GM19324 (cell line): Measurements from ENCODE around the gene PTPRN.
A peak's percentile ranks its signal among the peaks of the same experiment; 100 is the strongest.

Experiments used
- ATAC-seq: cut with Tn5 transposase; IDR thresholded peaks from one replicate; pipeline ENCODE4 v1.9.1; 2021; ENCODE audit warnings: mild to moderate bottlenecking, moderate library complexity; ENCODE audit not compliant: unreplicated experiment, low FRiP score

PTPRN gene

GRCh38 chr2:219247678-219248642 lies 61.2 kb downstream of the PTPRN start:
- no peak for ATAC-seq

GRCh38 chr2:219246559-219246958 lies 62.6 kb downstream of the PTPRN start:
- no peak for ATAC-seq

- ATAC-seq = no peak
Measured at GRCh38 chr2:219245899-219246230, 63.3 kb downstream of the PTPRN start.

GRCh38 chr2:219245148-219245898 lies 63.9 kb downstream of the PTPRN start, which contains the start of the genes GLB1L and STK16:
TSS of gene GLB1L (minus strand) at chr2:219245444. CDS start at chr2:219243573, 1,871 bp downstream.
TSS of gene STK16 (plus strand) at chr2:219245479. CDS start at chr2:219246000, 521 bp downstream.
- ATAC-seq = peak; percentile 69

GRCh38 chr2:219244789-219245147 lies 64.4 kb downstream of the PTPRN start:
- ATAC-seq = no peak

- no peak for ATAC-seq
Measured at GRCh38 chr2:219243291-219243761, 65.9 kb downstream of the PTPRN start.
